Vagina (tissue), 2 donors: ENCODE measurements around the gene FUT9.

ENCODE experiments used
- CTCF ChIP-seq, 3 experiments: fragments of 450-650 bp in 2 of 3; fragments of 200-600 bp in 1 of 3; sonication (generic) in 1 of 3; IDR thresholded peaks; one replicate each; pipeline ENCODE4 v1.5.1; 2017 to 2019; ENCODE audit warnings: antibody characterized with exemption in 3 of 3, mild to moderate bottlenecking in 2 of 3, moderate library complexity in 2 of 3
- POLR2A ChIP-seq, 2 donors: fragments of 450-650 bp; IDR thresholded peaks; one replicate each; pipeline ENCODE4 v1.6.1; 2017; ENCODE audit warnings: antibody characterized with exemption in 2 of 2, mild to moderate bottlenecking in 2 of 2, moderate library complexity in 2 of 2
- POLR2AphosphoS5 ChIP-seq, 2 donors: sonication (generic); formaldehyde crosslinking; IDR thresholded peaks; one replicate each; pipeline ENCODE4 v1.9.0; 2017; ENCODE audit warnings: antibody characterized with exemption in 2 of 2, mild to moderate bottlenecking in 2 of 2, low read depth in 1 of 2; ENCODE audit not compliant: insufficient read depth in 1 of 2

GRCh38 chr6:96186516-96187195 is 170.9 kb downstream of the FUT9 start:
- TF ChIP-seq POLR2A (IDR thresholded peaks at IDR 0.05) (no peak), CTCF (IDR thresholded peaks at IDR 0.05) (no peak), POLR2AphosphoS5 (IDR thresholded peaks at IDR 0.05; ENCODE audit: insufficient read depth in 1 of 2, low read depth in 1 of 2) (no peak)
